Fibroblast of mammary gland (primary cell): ENCODE results near the gene WDHD1.
"Not testable (repeated sequence)": the region's sequence is repeated elsewhere in the genome, so short reads cannot be mapped to it uniquely, and the experiment has no call there.

ENCODE experiments used
- DNase-seq: peaks from one replicate; pipeline ENCODE4 v3.0.0-alpha.2; 2010; ENCODE audit warnings: low read depth
- H3K4me3 ChIP-seq: 2 replicates; pipeline ENCODE4 v1.5.1; 2011; ENCODE audit warnings: low read depth, mild to moderate bottlenecking, low read length, moderate library complexity; ENCODE audit not compliant: control insufficient read depth
- TF ChIP-seq, protein P1 (sequence below): conservative IDR thresholded peaks from 2 replicates; pipeline ENCODE4 v1.5.1; 2011; ENCODE audit warnings: low read depth, low read length, inconsistent platforms; ENCODE audit not compliant: control insufficient read depth, insufficient read depth

The WDHD1 gene

DNA sequence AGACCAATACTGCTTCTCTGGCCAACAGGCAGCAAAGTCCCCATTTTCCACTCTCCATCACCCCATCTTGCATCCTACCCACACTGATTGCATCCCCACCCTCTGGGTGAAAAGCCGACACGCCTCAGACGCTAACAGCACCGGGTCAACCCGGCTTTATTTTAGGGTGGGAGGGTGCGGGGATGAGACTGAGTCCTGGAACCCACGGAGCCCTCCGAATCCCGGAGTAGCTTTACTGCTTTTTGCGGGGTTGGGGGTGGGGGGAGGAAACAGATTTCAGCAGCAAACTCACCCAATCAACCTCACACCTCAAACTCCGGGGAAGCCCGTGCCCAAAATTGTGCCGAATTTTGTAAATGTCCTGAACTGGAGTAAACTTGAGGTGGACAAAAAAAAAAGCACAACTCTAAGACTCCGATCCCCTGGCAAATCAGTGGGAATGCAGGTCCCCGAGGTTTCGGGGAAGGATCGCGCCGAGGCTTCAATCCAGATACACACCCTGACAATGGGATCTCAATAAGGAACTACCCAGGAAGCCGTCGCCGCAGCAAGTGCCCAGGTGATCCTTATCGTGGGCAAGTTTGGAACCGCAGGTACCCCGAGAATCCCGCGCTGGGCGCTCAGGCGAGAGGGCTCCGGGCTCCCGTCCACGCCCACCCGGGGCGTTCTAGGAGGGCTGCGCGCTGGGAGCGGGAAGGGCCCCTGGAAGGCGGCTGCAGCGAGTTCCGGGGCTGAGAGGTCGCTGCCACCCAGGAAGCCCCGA, 125.3 kb downstream of the WDHD1 start:
- TF ChIP-seq, protein P1, sequence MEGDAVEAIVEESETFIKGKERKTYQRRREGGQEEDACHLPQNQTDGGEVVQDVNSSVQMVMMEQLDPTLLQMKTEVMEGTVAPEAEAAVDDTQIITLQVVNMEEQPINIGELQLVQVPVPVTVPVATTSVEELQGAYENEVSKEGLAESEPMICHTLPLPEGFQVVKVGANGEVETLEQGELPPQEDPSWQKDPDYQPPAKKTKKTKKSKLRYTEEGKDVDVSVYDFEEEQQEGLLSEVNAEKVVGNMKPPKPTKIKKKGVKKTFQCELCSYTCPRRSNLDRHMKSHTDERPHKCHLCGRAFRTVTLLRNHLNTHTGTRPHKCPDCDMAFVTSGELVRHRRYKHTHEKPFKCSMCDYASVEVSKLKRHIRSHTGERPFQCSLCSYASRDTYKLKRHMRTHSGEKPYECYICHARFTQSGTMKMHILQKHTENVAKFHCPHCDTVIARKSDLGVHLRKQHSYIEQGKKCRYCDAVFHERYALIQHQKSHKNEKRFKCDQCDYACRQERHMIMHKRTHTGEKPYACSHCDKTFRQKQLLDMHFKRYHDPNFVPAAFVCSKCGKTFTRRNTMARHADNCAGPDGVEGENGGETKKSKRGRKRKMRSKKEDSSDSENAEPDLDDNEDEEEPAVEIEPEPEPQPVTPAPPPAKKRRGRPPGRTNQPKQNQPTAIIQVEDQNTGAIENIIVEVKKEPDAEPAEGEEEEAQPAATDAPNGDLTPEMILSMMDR: no peak
- H3K4me3 ChIP-seq: peak overlapping the region; percentile 70
- no peak for DNase-seq

DNA sequence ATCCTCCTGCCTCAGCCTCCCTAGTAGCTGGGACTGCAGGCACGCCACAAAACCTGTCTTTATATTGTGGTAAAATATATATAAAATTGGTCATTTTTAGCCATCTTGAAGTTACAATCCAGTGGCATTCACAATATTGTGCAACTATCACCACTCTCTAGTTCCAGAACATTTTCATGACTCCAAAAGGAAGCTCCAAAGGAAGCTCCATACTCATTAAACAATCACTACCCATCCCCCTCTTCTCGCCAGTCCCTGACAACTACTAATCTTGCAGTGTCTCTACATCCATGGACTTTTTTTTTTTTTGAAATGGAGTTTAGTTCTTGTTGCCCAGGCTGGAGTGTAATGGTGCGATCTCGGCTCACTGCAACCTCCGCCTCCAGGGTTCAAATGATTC, 127.3 kb downstream of the WDHD1 start:
- H3K4me3 ChIP-seq: no peak overlapping the region
- no peak for DNase-seq
- TF ChIP-seq, protein P1: no peak

DNA sequence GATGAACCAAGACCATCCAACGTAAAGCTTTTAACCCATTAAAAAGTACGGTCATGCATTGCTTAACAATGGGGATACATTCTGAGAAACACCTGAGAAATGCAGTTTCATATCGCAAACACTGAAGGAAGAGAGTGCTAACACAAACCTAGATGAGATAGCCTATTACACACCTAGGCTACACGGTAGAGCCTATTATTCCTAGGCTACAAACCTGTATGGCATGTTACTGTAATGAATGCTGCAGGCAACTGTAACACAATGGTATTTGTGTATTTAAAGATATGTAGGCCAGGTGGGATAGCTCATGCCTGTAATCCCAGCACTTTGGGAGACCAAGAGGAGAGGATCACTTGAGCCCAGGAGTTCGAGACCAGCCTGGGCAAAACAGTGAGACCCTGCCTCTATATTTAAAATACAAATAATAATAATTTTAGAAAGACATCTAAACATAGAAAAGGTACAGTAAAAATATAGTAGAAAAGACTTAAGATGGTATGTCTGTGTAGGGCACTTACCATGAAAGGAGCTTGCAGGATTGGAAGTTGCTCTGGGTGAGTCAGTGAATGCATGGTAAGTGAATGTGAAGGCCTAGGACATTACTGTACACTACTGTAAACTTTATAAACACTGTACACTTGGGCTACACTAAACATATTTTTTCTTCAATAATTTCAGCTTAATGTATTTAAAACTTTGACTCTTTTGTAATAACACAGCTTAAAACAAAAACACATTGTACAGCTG, 128.9 kb downstream of the WDHD1 start:
- not testable (repeated sequence) for H3K4me3 ChIP-seq, DNase-seq

DNA sequence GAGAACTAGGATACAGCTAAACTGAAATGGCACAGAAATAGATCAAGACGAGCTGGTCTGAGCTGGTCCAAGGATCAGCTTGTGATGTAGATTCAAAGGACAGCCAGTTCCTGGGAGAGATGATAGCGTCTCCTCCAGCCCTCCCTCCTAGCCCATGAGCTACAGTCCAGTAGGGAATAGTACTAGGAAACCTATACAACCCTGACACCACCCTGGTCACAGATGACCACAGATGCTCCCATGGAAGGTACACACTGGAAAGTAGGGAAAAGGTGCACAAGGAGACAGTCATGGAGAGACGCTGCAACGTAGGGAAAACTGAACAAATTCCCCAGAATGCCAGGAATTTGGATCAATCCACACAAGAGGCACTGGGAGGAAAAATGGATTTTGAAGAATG, 131.2 kb downstream of the WDHD1 start:
- DNase-seq: no peak
- H3K4me3 ChIP-seq: no peak overlapping the region
- TF ChIP-seq, protein P1: no peak

DNA sequence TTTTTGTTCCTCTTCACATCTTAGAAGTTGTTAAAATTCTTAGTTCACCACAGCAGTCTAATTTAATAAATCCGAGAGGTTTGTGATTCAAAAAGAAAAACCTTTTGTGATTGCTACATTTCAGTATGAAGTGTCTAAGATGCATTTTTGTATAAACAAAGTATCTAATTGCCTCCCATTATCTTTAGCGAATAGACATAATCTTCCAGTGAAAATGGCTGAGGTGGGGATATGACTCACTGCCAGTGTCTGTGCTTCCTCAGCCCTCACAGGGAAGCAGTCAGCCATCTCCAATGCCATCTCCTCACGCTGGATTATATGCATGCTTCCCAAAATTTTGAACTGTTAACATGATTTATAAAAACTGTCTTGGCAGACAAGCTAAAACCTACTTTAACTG, 131.9 kb downstream of the WDHD1 start:
- TF ChIP-seq, protein P1: no peak
- peak; percentile 33 for DNase-seq
- no peak overlapping the region for H3K4me3 ChIP-seq

DNA sequence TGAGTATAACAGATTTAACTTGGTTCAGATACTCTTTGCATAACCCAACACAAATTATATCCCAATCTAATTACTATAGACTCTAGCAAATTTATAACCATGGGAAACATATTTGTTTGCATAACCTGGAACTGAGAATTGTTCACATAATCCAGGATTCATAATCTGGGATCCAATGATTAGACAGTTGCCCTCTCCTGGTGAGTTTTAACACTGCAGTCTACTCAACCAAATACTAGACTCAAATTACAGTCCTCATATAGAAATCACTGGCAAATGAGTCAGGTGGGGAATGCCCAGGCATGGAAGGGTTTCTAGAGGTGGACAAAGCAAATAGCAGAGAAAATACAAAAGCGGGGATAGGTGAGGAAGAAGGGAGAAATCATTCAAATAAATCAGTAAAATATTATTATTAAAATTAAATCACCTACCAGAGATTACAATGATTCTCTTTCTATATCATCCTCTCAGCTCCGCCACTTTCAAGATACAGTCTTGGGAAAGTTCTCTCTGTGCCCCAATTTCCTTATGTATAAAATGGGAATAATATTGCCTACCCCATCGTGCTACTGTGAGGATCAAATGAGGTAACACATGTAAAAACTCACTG, 133.6 kb downstream of the WDHD1 start:
- H3K4me3 ChIP-seq: no peak overlapping the region
- DNase-seq: peak; percentile 69
- TF ChIP-seq, protein P1: peak; percentile 82

DNA sequence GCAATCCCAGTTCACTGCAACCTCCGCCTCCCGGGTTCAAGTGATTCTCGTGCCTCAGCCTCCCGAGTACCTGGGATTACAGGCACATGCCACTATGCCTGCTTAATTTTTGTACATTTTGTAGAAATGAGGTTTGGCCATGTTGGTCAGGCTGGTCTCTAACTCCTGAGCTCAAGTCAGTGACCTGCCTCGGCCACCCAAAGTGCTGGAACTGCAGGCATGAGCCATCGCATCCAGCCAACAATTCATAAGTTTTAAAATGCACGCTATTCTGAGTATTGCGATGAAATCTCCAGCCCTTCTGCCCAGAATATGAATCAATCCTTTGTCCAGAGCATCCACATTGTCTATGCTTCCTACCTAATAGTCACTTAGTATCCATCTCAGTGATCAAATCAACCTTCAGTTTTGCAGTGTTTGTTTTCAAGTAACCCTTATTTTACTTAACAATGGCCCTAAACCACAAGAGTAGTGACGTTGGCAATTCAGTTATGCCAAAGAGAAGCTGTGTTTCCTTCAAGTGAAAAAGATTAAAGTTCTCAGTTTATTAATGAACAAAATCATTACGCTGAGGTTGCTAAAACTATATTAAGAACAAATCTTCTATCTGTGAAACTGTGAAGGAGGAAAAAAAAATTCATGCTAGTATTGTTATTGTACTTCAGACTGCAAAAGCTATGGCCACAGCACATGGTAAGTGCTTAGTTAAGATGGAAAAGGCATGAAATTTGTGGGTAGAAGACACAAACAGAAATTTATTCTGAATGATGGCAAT, 135.2 kb downstream of the WDHD1 start:
- DNase-seq: no peak
- no peak overlapping the region for H3K4me3 ChIP-seq
- TF ChIP-seq, protein P1: no peak
